HFFc6 (cell line): ENCODE data around the gene CLEC17A. TPM values are rescaled to one million over a fixed set of nuclear protein-coding genes. Genes with fewer than 3 reads are reported as not detected.
"Not testable (repeated sequence)": the region's sequence is repeated elsewhere in the genome, so short reads cannot be mapped to it uniquely, and the experiment has no call there.

Experiments used
- DNase-seq: peaks from one replicate; pipeline ENCODE4 v3.0.0-alpha.2; 2018
- H3K27ac Mint-ChIP-seq: 2 replicates; pipeline ENCODE4 v1.8.0; 2020; ENCODE audit warnings: mild to moderate bottlenecking, mixed read lengths
- H3K27me3 Mint-ChIP-seq: 2 replicates; pipeline ENCODE4 v1.8.0; 2021; ENCODE audit warnings: mild to moderate bottlenecking, moderate library complexity, mixed read lengths; ENCODE audit not compliant: insufficient read depth
- H3K36me3 Mint-ChIP-seq: 2 replicates; pipeline ENCODE4 v1.8.0; 2021; ENCODE audit warnings: low read depth, mixed read lengths
- H3K4me1 Mint-ChIP-seq: 2 replicates; pipeline ENCODE4 v1.8.0; 2020; ENCODE audit warnings: low read depth, mixed read lengths
- H3K4me3 Mint-ChIP-seq: 2 replicates; pipeline ENCODE4 v1.8.0; 2020; ENCODE audit warnings: mild to moderate bottlenecking, moderate library complexity, mixed read lengths
- H3K9me3 Mint-ChIP-seq: 2 replicates; pipeline ENCODE4 v1.8.0; 2020; ENCODE audit warnings: mild to moderate bottlenecking, mixed read lengths
- CTCF ChIP-seq: fragments of 200-600 bp; sonication (generic); IDR thresholded peaks from 2 replicates; pipeline ENCODE4 v1.5.0; 2021; ENCODE audit warnings: antibody characterized with exemption, mild to moderate bottlenecking
- long read RNA-seq: library from polyadenylated mRNA; unstranded; transcript quantifications from one replicate; pipeline ENCODE4 v2.0.0, GENCODE V29; 2019
- total RNA-seq, 6 experiments: library from RNA; stranded (reverse); fragmentation: NEBNext Ultra II Directional; extraction: Animal tissue kit (Norgen Biotek cat#: 25700); gene quantifications; 2 replicates in 1 of 6; 3 replicates in 5 of 6; pipeline ENCODE4 v1.2.3, GENCODE V29; 2021

Gene CLEC17A
- not detected for total RNA-seq
- long read RNA-seq: 0 reads

GRCh38 chr19:14582894-14583340 is at the start of gene CLEC17A:
TSS of gene CLEC17A (plus strand) at chr19:14583084. CDS start at chr19:14583161, 77 bp downstream.
- no peaks in the 10 kb centered on the region; the same call in 1 of the 2 replicates for H3K27me3 Mint-ChIP-seq
- 0 out of 2 replicates have a peak, but pooled peaks cover 11% of the 10 kb centered on the region for H3K4me1 Mint-ChIP-seq
- H3K27ac Mint-ChIP-seq: no peak within 1 kb of the TSS
- no peaks in the 10 kb centered on the region for H3K36me3 Mint-ChIP-seq
- TF ChIP-seq CTCF: no peak
- no peaks in the 10 kb centered on the region for H3K9me3 Mint-ChIP-seq
- DNase-seq: no peak
- no peak within 1 kb of the TSS for H3K4me3 Mint-ChIP-seq

- H3K27ac Mint-ChIP-seq: no peak overlapping the region
- H3K9me3 Mint-ChIP-seq: no peaks in the 10 kb centered on the region
- no peak overlapping the region for H3K4me3 Mint-ChIP-seq
- no peaks in the 10 kb centered on the region for H3K36me3 Mint-ChIP-seq
- no peak for TF ChIP-seq CTCF
- no peaks in the 10 kb centered on the region for H3K27me3 Mint-ChIP-seq
- peaks cover 21% of the 10 kb centered on the region for H3K4me1 Mint-ChIP-seq
- DNase-seq: no peak
These were observed 49.4 kb upstream of the CLEC17A start for GRCh38 chr19:14533450-14533849.

GRCh38 chr19:14536926-14537692 is 45.8 kb upstream of the CLEC17A start:
- H3K27me3 Mint-ChIP-seq: no peaks in the 10 kb centered on the region
- H3K4me3 Mint-ChIP-seq: no peak overlapping the region
- TF ChIP-seq CTCF: no peak
- DNase-seq: no peak
- peaks cover 7% of the 10 kb centered on the region; the same call in 1 of the 2 replicates for H3K4me1 Mint-ChIP-seq
- no peak overlapping the region for H3K27ac Mint-ChIP-seq
- no peaks in the 10 kb centered on the region for H3K36me3 Mint-ChIP-seq
- H3K9me3 Mint-ChIP-seq: no peaks in the 10 kb centered on the region

- Mint-ChIP-seq H3K36me3 (no peaks in the 10 kb centered on the region), H3K27ac (no peak overlapping the region), H3K4me3 (no peak overlapping the region), H3K4me1 (peaks cover 8% of the 10 kb centered on the region), H3K27me3 (peaks cover 1% of the 10 kb centered on the region; the same call in 1 of the 2 replicates), H3K9me3 (no peaks in the 10 kb centered on the region)
- no peak for TF ChIP-seq CTCF
- no peak for DNase-seq
These were observed 42.0 kb upstream of the CLEC17A start for GRCh38 chr19:14540741-14541525.

- not testable (repeated sequence) for DNase-seq, H3K36me3 Mint-ChIP-seq, H3K9me3 Mint-ChIP-seq, H3K27ac Mint-ChIP-seq, H3K4me1 Mint-ChIP-seq, H3K4me3 Mint-ChIP-seq, H3K27me3 Mint-ChIP-seq
These were observed 40.9 kb upstream of the CLEC17A start for GRCh38 chr19:14541979-14542378.
